Measurements from ENCODE around the gene ZNF529. TPM values are rescaled to one million over a fixed set of nuclear protein-coding genes. Genes with fewer than 3 reads are reported as not detected.
"Not testable (repeated sequence)": the region's sequence is repeated elsewhere in the genome, so short reads cannot be mapped to it uniquely, and the experiment has no call there.

The ZNF529 gene
- total RNA-seq, 1 experiment from 2014 or later = 11.9 TPM

GRCh38 chr19:36604656-36605100, 31.6 kb upstream of the ZNF529 start:
- Mint-ChIP-seq H3K4me1 (ENCODE audit: low read depth, unreplicated experiment) (no peaks in the 10 kb centered on the region), H3K4me3 (ENCODE audit: low read depth, unreplicated experiment) (peak overlapping the region; percentile 80), H3K27me3 (ENCODE audit: unreplicated experiment) (no peaks in the 10 kb centered on the region), H3K36me3 (ENCODE audit: insufficient read depth, unreplicated experiment) (peaks cover 15% of the 10 kb centered on the region), H3K9me3 (ENCODE audit: low read depth, unreplicated experiment) (peaks cover 23% of the 10 kb centered on the region), H3K27ac (ENCODE audit: unreplicated experiment) (peak overlapping the region; percentile 37)
- DNase-seq = peak; percentile 54
- intact Hi-C loops (cut with micrococcal nuclease; ENCODE audit: unreplicated experiment) = no loop called here
- CTCF ChIA-PET = interaction anchor here (0.6 kb wide), 2 partner anchors 85 to 888 kb away, joined by 3 to 4 read pairs; no protein-coding TSS in a partner anchor
- TF ChIP-seq, protein P1, sequence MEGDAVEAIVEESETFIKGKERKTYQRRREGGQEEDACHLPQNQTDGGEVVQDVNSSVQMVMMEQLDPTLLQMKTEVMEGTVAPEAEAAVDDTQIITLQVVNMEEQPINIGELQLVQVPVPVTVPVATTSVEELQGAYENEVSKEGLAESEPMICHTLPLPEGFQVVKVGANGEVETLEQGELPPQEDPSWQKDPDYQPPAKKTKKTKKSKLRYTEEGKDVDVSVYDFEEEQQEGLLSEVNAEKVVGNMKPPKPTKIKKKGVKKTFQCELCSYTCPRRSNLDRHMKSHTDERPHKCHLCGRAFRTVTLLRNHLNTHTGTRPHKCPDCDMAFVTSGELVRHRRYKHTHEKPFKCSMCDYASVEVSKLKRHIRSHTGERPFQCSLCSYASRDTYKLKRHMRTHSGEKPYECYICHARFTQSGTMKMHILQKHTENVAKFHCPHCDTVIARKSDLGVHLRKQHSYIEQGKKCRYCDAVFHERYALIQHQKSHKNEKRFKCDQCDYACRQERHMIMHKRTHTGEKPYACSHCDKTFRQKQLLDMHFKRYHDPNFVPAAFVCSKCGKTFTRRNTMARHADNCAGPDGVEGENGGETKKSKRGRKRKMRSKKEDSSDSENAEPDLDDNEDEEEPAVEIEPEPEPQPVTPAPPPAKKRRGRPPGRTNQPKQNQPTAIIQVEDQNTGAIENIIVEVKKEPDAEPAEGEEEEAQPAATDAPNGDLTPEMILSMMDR (IDR thresholded peaks at IDR 0.05; ENCODE audit: unreplicated experiment) = no peak
- no TSS peak for BruUV-seq (replicated peaks)

GRCh38 chr19:36602681-36603080, 29.6 kb upstream of the ZNF529 start:
- H3K4me3 Mint-ChIP-seq (ENCODE audit: low read depth, unreplicated experiment); H3K27me3 Mint-ChIP-seq (ENCODE audit: unreplicated experiment); DNase-seq; CTCF ChIA-PET; intact Hi-C loops (cut with micrococcal nuclease; ENCODE audit: unreplicated experiment); H3K27ac Mint-ChIP-seq (ENCODE audit: unreplicated experiment); BruUV-seq (replicated peaks); H3K4me1 Mint-ChIP-seq (ENCODE audit: low read depth, unreplicated experiment): not testable (repeated sequence)
- Mint-ChIP-seq H3K36me3 (ENCODE audit: insufficient read depth, unreplicated experiment) (peaks cover 15% of the 10 kb centered on the region), H3K9me3 (ENCODE audit: low read depth, unreplicated experiment) (peaks cover 16% of the 10 kb centered on the region)

DNA sequence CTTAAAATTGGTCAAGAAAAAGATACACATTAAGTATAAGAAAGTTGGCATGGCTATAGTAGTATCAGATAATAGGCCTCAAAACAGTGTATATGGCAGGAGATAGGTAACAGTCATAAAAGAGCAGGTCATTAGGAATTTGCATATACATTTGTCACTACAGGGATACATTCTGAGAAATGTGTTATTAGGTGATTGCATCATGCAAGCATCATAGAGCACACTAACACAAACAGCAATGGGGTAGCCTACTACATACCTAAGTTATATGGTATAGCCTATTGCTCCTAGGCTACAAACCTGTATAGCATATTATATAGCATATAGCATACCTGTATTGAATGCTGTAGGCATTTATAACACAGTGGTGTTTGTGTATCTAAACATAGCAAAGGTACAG, 6.2 kb upstream of the ZNF529 start:
- intact Hi-C loops (cut with micrococcal nuclease; ENCODE audit: unreplicated experiment) = loop anchor here (10.0 kb wide), 1 partner anchor 106 kb away; the partner anchor contains the start of gene ZNF567
- TF ChIP-seq, protein P1 (IDR thresholded peaks at IDR 0.05; ENCODE audit: unreplicated experiment) = no peak
- no peak for DNase-seq
- H3K36me3 Mint-ChIP-seq (ENCODE audit: insufficient read depth, unreplicated experiment) = peaks cover 54% of the 10 kb centered on the region
- peaks cover 19% of the 10 kb centered on the region for H3K9me3 Mint-ChIP-seq (ENCODE audit: low read depth, unreplicated experiment)
- H3K4me3 Mint-ChIP-seq (ENCODE audit: low read depth, unreplicated experiment) = no peak overlapping the region
- no TSS peak for BruUV-seq (replicated peaks)
- H3K4me1 Mint-ChIP-seq (ENCODE audit: low read depth, unreplicated experiment) = peaks cover 10% of the 10 kb centered on the region
- H3K27ac Mint-ChIP-seq (ENCODE audit: unreplicated experiment) = no peak overlapping the region
- CTCF ChIA-PET = no interaction called here
- no peaks in the 10 kb centered on the region for H3K27me3 Mint-ChIP-seq (ENCODE audit: unreplicated experiment)

GRCh38 chr19:36577271-36577996, 4.3 kb upstream of the ZNF529 start:
- Mint-ChIP-seq H3K27ac (ENCODE audit: unreplicated experiment) (no peak overlapping the region), H3K9me3 (ENCODE audit: low read depth, unreplicated experiment) (peaks cover 11% of the 10 kb centered on the region), H3K4me3 (ENCODE audit: low read depth, unreplicated experiment) (no peak overlapping the region), H3K27me3 (ENCODE audit: unreplicated experiment) (no peaks in the 10 kb centered on the region), H3K4me1 (ENCODE audit: low read depth, unreplicated experiment) (peaks cover 13% of the 10 kb centered on the region), H3K36me3 (ENCODE audit: insufficient read depth, unreplicated experiment) (peaks cover 72% of the 10 kb centered on the region)
- no peak for DNase-seq
- TF ChIP-seq, protein P1 (IDR thresholded peaks at IDR 0.05; ENCODE audit: unreplicated experiment) = no peak
- no TSS peak for BruUV-seq (replicated peaks)
- CTCF ChIA-PET = interaction anchor here (0.6 kb wide), 1 partner anchor 248 kb away, joined by 5 read pairs; no protein-coding TSS in a partner anchor
- intact Hi-C loops (cut with micrococcal nuclease; ENCODE audit: unreplicated experiment) = loop anchor here (10.0 kb wide), 1 partner anchor 107 kb away; the partner anchor contains the start of gene ZNF567

Data from Calu3 (cell line).